Measurements from ENCODE around the gene SLC38A3. TPM values are rescaled to one million over a fixed set of nuclear protein-coding genes. Genes with fewer than 3 reads are reported as not detected.

Gene SLC38A3
- polyA plus RNA-seq, 3 donors from 2014 or later: not detected

- DNase-seq: no peak
- H3K4me1 Mint-ChIP-seq: peaks cover 29 to 35% of the 10 kb centered on the region in 2 donors
- H3K4me3 Mint-ChIP-seq: peak overlapping the region in 2 of 5 donors; percentile 24 to 26
- no peaks in the 10 kb centered on the region for H3K36me3 Mint-ChIP-seq
- peak overlapping the region in 2 of 6 donors; percentile 23 to 71 for H3K27ac Mint-ChIP-seq
- H3K27me3 Mint-ChIP-seq (ENCODE audit: low read depth in 3 of 3): peaks cover 2 to 6% (median 6%) of the 10 kb centered on the region in 3 donors
- no peaks in the 10 kb centered on the region for H3K9me3 Mint-ChIP-seq
Measured at GRCh38 chr3:50229490-50229889, 24.4 kb downstream of the SLC38A3 start.

- Mint-ChIP-seq H3K4me1 (peaks cover 33 to 34% of the 10 kb centered on the region in 2 donors), H3K9me3 (no peaks in the 10 kb centered on the region), H3K27me3 (ENCODE audit: low read depth in 3 of 3) (peaks cover 0 to 6% (median 6%) of the 10 kb centered on the region in 3 donors), H3K4me3 (no peak overlapping the region), H3K27ac (peak overlapping the region in 1 of 6 donors; percentile 28), H3K36me3 (no peaks in the 10 kb centered on the region)
- no peak for DNase-seq
Measured at GRCh38 chr3:50230104-50230793, 25.2 kb downstream of the SLC38A3 start.

DNA sequence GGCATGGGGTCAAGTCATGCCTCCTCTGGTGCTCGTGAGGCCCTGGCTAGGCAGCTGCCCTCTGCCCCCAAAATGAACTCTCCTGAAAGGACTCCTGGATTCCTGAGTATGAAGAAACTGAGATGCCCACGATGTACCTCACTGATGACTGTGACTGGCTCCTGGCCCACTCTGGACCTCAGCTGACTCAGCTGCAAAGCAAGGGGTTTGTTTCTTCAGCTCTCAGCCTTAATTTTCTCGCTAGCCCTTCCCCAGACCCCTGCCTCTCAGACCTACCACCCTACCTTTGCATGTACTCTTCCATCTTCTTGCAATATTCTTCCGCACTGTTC is 25.7 kb downstream of the SLC38A3 start:
- Mint-ChIP-seq H3K9me3 (no peaks in the 10 kb centered on the region), H3K27ac (peak overlapping the region in 2 of 6 donors; percentile 3 to 28), H3K36me3 (no peaks in the 10 kb centered on the region), H3K27me3 (ENCODE audit: low read depth in 3 of 3) (peaks cover 0 to 10% (median 6%) of the 10 kb centered on the region in 3 donors), H3K4me3 (peak overlapping the region in 1 of 5 donors; percentile 1), H3K4me1 (peaks cover 33 to 38% of the 10 kb centered on the region in 2 donors)
- no peak for DNase-seq

- H3K27me3 Mint-ChIP-seq (ENCODE audit: low read depth in 3 of 3): peaks cover 0 to 13% (median 0%) of the 10 kb centered on the region in 3 donors
- no peak overlapping the region for H3K27ac Mint-ChIP-seq
- H3K4me1 Mint-ChIP-seq: peaks cover 28 to 32% of the 10 kb centered on the region in 2 donors
- no peaks in the 10 kb centered on the region for H3K36me3 Mint-ChIP-seq
- H3K4me3 Mint-ChIP-seq: no peak overlapping the region
- DNase-seq: no peak
- no peaks in the 10 kb centered on the region for H3K9me3 Mint-ChIP-seq
Measured at GRCh38 chr3:50231581-50231980, 26.5 kb downstream of the SLC38A3 start.

- H3K27ac Mint-ChIP-seq: peak overlapping the region in 1 of 6 donors; percentile 32
- DNase-seq: no peak
- no peaks in the 10 kb centered on the region for H3K36me3 Mint-ChIP-seq
- peaks cover 0 to 7% (median 0%) of the 10 kb centered on the region in 3 donors for H3K27me3 Mint-ChIP-seq (ENCODE audit: low read depth in 3 of 3)
- peaks cover 21 to 27% of the 10 kb centered on the region in 2 donors for H3K4me1 Mint-ChIP-seq
- H3K4me3 Mint-ChIP-seq: no peak overlapping the region
- no peaks in the 10 kb centered on the region for H3K9me3 Mint-ChIP-seq
Measured at GRCh38 chr3:50232303-50232702, 27.2 kb downstream of the SLC38A3 start.

DNA sequence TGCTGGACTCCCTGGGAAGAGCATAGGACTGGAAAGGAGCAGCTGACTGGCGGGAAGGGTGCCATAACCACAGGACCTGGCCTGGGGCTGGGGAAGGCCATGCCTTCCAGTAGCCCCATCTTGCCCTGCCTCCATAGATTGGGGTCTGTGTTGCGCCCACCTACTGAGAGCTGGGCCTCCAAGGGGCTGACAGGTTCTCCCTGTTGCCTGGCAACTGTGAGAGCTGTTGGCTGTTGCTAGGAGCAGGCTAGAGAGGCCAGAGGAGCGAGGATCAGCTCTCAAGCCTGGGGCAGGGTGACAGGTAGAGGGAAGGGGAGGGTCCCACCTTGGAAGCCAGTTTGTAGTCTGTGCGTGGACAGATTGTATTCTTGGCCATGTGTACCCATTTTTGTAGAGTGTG is 28.1 kb downstream of the SLC38A3 start:
- H3K4me3 Mint-ChIP-seq: no peak overlapping the region
- no peaks in the 10 kb centered on the region for H3K9me3 Mint-ChIP-seq
- no peaks in the 10 kb centered on the region for H3K36me3 Mint-ChIP-seq
- DNase-seq: no peak
- H3K27me3 Mint-ChIP-seq (ENCODE audit: low read depth in 3 of 3): peaks cover 0 to 7% (median 5%) of the 10 kb centered on the region in 3 donors
- peaks cover 20 to 26% of the 10 kb centered on the region in 2 donors for H3K4me1 Mint-ChIP-seq
- H3K27ac Mint-ChIP-seq: peak overlapping the region in 2 of 6 donors; percentile 67

GRCh38 chr3:50235716-50236483 is 30.8 kb downstream of the SLC38A3 start, which contains the start of gene GNAI2:
GNAI2 (plus strand) TSS chr3:50236204; CDS start chr3:50236336, 132 bp downstream.
- H3K36me3 Mint-ChIP-seq: no peaks in the 10 kb centered on the region
- peak within 1 kb of the TSS; percentile 91 to 96 (median 94) for H3K27ac Mint-ChIP-seq
- H3K9me3 Mint-ChIP-seq: no peaks in the 10 kb centered on the region
- H3K4me3 Mint-ChIP-seq: peak within 1 kb of the TSS; percentile 96 to 99 (median 97)
- DNase-seq: peak; percentile 99
- peaks cover 0 to 7% (median 5%) of the 10 kb centered on the region in 3 donors for H3K27me3 Mint-ChIP-seq (ENCODE audit: low read depth in 3 of 3)
- H3K4me1 Mint-ChIP-seq: peaks cover 38 to 46% of the 10 kb centered on the region in 2 donors

GRCh38 chr3:50236484-50237132 is 31.5 kb downstream of the SLC38A3 start:
- Mint-ChIP-seq H3K9me3 (no peaks in the 10 kb centered on the region), H3K4me1 (peaks cover 44 to 53% of the 10 kb centered on the region in 2 donors), H3K4me3 (peak overlapping the region; percentile 96 to 99 (median 97)), H3K36me3 (no peaks in the 10 kb centered on the region), H3K27ac (peak overlapping the region; percentile 90 to 96 (median 94)), H3K27me3 (ENCODE audit: low read depth in 3 of 3) (peaks cover 0 to 9% (median 5%) of the 10 kb centered on the region in 3 donors)
- no peak for DNase-seq

GRCh38 chr3:50237133-50237651 is 32.1 kb downstream of the SLC38A3 start:
- Mint-ChIP-seq H3K36me3 (no peaks in the 10 kb centered on the region), H3K4me1 (peaks cover 50 to 59% of the 10 kb centered on the region in 2 donors)

GRCh38 chr3:50237754-50238548 is 32.9 kb downstream of the SLC38A3 start:
- peaks cover 0 to 10% (median 9%) of the 10 kb centered on the region in 3 donors for H3K27me3 Mint-ChIP-seq (ENCODE audit: low read depth in 3 of 3)
- H3K9me3 Mint-ChIP-seq: no peaks in the 10 kb centered on the region
- peak overlapping the region; percentile 90 to 96 (median 94) for H3K27ac Mint-ChIP-seq
- no peaks in the 10 kb centered on the region for H3K36me3 Mint-ChIP-seq
- H3K4me1 Mint-ChIP-seq: peaks cover 57 to 67% of the 10 kb centered on the region in 2 donors
- H3K4me3 Mint-ChIP-seq: peak overlapping the region; percentile 96 to 99 (median 97)
- peak; percentile 85 to 86 (median 86) for DNase-seq

More at GRCh38 chr3:50237133-50237651, 32.1 kb downstream of the SLC38A3 start:
- H3K27ac Mint-ChIP-seq: peak overlapping the region; percentile 90 to 96 (median 94)
- peaks cover 0 to 9% (median 6%) of the 10 kb centered on the region in 3 donors for H3K27me3 Mint-ChIP-seq (ENCODE audit: low read depth in 3 of 3)
- H3K9me3 Mint-ChIP-seq: no peaks in the 10 kb centered on the region
- H3K4me3 Mint-ChIP-seq: peak overlapping the region; percentile 96 to 99 (median 97)
- peak; percentile 37 to 39 (median 38) for DNase-seq

DNA sequence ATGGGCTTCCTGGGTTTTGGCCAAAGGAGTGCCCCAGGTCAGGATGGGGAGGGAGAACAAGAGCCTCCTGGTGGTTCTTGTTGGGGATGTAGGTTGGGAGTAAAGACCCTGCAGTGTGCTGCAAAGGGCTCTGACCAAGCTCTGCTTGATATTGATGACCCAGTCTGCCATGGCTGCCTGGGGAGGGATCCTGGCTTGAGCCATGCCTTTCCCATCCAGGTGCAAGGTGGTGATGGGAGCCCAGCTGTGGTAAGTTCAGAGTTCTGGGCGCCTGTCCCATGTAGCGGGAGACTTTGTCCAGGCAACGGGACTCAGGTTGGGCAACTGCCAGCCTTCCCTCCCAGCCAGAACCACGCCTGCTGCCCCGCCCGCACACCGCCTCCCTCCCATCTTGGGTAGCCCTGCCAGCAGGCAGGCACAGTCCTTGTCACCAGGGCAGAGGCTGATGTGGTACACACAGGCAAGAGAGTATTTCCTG is 33.5 kb downstream of the SLC38A3 start:
- no peaks in the 10 kb centered on the region for H3K9me3 Mint-ChIP-seq
- peaks cover 0 to 10% (median 9%) of the 10 kb centered on the region in 3 donors for H3K27me3 Mint-ChIP-seq (ENCODE audit: low read depth in 3 of 3)
- H3K27ac Mint-ChIP-seq: peak overlapping the region; percentile 90 to 96 (median 94)
- no peaks in the 10 kb centered on the region for H3K36me3 Mint-ChIP-seq
- no peak for DNase-seq
- peaks cover 64 to 71% of the 10 kb centered on the region in 2 donors for H3K4me1 Mint-ChIP-seq
- H3K4me3 Mint-ChIP-seq: peak overlapping the region; percentile 96 to 99 (median 97)

DNA sequence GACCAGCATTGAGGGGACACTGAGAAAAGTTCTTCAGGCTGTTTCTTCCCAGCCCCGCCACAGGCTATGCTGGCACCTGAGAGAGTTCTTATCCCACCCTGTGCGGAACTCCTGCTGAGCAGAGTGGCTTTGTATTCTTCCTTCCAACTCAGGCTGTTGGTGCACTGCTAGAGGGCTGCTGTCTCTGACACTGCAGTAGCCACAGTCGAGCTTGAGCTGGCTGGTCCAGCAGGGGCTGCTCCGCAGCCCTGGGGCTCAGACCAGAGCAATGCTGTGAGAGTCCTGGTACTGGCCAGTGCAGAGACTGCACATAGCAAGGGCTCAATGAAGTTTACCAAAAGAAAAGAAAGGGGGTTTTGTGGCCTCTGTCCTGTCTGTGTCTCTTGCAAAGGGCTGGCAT is 34.6 kb downstream of the SLC38A3 start:
- peaks cover 0 to 12% (median 9%) of the 10 kb centered on the region in 3 donors for H3K27me3 Mint-ChIP-seq (ENCODE audit: low read depth in 3 of 3)
- peak overlapping the region; percentile 38 to 99 (median 97) for H3K4me3 Mint-ChIP-seq
- H3K9me3 Mint-ChIP-seq: no peaks in the 10 kb centered on the region
- peak overlapping the region; percentile 90 to 96 (median 94) for H3K27ac Mint-ChIP-seq
- H3K36me3 Mint-ChIP-seq: no peaks in the 10 kb centered on the region
- H3K4me1 Mint-ChIP-seq: peaks cover 74 to 81% of the 10 kb centered on the region in 2 donors
- DNase-seq: no peak

Measured in immature natural killer cell (primary cell).